ENCODE measurements around the gene TM7SF2.
"Not testable (repeated sequence)": the region's sequence is repeated elsewhere in the genome, so short reads cannot be mapped to it uniquely, and the experiment has no call there.

The TM7SF2 gene

DNA sequence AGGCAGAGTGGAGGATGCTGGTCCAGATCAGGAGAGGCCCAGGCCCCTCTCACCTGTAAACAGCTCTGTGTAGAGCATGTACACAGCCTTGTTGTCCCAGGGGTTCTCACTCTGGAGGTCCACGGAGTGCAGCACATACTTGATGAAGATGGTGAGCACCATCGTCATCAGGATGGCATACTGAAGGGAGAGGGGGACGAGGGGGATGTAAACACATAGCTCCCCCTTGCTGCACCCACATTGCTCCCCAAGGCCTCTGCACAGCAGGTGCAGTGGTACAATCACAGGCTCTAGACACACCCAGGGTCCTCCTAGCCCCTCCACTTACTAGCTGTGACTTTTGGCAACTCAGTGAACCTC lies 19.7 kb downstream of the TM7SF2 start:
- no peak for DNase-seq

DNA sequence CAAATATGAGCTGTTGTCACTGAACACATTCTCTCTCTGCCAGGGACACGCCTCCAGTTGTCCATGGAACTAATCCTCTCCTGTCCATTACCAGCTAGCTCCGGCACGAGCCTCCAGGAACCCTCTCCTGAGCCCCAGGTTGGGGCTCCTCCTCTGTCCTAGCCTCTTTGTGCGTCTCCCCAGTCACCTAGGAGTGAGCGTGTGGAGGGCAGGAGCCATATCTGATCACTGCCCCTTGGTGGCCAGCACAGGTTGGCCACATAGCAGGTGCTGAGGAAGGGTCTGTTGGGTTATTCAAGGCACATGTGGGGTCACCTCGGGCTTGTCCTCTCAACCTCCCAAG lies 20.2 kb downstream of the TM7SF2 start:
- no peak for DNase-seq

DNA sequence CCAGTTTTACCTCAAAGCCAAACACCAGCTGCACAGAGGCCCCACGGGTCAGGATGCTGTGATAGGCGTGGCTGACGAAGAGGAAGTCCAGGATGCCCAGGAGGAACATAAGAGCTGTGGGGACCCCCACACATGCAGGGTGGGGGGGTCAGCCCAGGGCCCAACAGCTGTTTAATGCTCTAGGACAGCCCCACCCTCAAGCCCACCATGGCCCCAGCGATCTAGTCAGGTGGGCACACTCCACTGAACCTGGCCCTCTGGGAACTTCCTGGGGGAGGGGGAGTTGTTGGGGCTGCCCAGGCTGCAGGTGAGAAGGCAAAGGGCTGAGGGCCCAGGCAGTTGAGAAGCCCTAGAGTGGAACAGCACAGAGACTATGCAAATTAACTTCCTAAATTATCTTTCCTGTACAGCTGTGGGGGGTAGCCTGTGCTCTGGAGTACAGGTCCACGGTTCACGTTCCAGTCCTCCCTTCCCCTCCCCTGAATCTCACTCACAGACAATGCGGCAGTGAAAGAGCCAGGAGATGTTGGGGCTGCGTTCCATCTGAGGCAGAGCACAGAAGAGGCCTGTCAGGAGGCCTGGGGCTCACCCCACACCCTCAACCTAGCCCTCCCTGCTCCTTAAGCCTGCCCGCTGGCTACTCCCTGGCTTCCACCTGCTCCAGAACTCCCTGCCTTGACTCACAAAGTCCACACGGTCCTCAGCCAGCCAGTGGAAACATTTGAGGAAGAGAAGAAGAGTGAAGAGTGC lies 20.7 kb downstream of the TM7SF2 start:
- DNase-seq = no peak

DNA sequence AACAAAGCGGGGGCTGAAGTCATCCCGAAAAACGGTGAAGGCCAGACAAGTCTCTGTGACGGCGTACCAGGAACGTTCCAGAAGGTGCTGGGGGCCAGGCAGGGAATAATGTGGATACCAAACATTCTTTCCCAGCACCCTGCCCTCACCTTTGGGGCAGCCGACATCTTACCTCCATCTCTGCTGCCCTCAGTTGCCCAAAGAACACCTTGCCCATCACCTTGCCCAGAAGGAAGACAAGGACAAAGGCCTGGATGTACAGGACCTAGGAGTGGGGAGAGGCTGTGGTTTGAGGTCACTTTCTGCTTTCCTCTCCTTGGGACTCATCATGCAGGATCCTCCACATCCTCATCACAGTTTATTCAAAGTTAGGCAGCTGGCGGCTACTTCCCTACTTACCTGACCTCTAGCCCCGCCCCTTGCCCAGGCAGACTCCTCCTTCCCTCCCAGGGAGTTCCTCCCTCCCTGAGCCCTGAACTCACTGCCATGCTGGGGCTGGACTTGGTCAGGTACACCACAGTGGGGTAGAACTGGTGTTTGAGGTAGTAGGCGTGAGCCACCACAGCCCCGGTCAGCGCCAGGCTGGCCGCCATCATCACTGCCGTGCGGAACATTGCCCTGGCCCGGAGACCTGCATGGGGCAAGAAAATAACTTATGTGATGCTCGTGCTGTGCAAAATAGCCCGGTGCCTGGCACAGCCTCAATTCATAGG lies 21.5 kb downstream of the TM7SF2 start:
- peak; percentile 24 for DNase-seq

DNA sequence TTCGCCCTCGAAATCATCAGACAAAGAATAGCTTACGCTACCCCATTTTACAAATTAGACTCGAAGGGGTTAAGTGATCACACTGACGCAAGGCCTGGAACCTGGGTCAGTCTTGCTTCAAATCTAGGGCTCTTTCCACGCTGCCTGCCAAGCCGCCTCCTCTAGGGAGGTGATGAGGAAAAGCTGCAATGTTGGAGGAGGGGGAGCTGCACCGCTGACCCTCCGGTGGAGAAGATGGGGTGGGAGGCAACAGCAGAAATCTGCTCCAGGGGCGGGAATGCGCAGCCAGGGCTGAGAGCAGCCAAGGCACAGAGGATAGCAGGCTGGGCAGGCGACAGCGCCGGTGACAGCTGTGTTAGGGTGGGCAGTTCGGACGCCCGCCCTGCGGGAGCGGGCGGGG lies 22.1 kb downstream of the TM7SF2 start:
- no peak for DNase-seq

DNA sequence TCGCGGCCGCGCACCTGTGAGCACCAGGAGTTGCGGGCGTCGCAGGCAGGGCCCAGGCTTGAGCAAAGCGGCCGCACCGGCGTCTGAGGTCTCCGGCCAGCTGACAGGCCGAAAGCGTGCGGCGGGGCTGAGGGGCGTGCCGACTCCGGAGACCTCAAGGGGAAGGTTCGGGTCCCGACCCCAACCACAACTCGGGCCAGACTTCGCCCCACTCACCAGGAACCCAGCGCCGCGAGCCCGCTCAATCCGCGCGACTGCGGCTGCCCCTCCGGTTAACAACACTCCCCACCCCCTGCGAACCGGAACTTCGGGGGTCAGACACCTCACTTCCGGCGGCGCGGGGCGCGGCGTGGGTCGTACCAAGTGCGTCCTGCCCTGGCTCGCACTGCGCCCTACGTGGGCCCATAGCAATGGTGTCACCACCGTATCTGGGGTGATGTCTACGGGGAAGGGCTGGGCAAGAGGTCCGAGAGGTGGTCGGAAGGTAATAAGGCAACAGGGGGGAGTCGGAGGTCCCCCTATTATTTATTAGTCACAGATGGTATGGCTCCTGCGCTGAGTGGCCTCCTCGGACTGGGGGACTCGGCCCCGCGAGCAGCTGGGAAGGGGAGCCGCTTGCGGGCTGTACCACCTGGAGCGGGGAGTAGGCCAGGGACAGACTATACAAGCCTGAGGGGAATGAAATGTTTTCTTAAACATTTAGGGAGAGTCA lies 22.7 kb downstream of the TM7SF2 start, which contains the start of gene SYVN1:
TSS of gene SYVN1 (minus strand) at position 280 of the 712 bp plus-strand sequence. CDS start 918 bp downstream, outside the sequence.
- DNase-seq = peak; percentile 90

DNA sequence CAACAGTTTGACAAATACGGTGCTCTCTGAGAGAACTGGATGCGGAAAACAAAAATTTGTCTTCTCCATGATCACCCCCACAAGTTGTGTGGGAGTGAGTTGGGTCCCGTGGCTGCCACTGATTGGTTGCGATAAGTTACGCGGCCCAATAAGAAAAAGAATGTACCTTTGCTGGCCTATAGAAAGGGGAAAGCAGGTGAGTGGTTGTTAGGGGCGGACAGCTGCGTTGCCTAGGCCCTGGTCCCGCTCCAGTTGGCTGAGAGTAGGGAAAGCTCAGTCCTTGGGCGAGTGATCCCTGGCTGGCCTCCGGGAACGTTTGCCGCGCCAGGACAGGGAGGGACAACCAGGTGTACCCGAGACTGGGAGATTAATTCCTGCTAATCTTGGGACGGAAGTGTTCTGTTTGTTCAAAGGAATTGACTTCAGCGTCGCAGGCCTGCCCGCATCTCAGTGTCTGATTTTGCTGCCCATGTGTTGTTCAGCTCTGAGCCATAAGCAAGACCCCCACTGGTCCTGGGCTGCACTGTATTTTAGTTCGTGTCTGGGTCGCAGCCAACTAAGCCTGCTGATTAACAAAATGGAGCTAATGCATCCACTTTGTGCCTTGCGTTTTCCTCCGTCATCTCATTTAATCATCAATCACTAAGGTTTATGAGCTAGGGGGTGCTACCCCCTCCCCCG lies 23.4 kb downstream of the TM7SF2 start:
- DNase-seq = peak; percentile 97

DNA sequence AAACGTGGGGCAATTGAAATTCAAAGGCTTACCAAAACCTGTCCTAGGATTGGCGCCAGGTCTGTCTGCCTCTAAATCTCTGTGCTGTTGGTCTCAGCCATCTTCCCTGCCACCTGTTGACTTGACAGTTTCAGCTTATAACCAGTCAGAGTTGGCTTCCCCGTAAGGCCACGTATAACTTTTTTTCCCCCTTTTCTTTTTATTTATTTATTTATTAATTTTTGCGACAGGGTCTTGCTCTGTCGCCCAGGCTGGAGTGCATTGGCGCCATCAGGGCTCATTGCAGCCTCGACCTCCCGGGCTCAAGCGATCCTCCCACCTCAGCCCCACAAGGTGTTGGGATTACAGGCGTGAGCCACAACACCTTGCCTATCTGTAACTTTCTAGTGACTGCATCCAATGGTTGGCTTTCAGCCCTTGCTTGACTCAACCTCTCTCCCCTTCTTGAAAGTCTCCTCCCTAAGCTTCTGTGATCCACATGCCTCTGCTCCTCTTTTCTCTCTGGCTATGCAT lies 24.0 kb downstream of the TM7SF2 start:
- DNase-seq = no peak

DNA sequence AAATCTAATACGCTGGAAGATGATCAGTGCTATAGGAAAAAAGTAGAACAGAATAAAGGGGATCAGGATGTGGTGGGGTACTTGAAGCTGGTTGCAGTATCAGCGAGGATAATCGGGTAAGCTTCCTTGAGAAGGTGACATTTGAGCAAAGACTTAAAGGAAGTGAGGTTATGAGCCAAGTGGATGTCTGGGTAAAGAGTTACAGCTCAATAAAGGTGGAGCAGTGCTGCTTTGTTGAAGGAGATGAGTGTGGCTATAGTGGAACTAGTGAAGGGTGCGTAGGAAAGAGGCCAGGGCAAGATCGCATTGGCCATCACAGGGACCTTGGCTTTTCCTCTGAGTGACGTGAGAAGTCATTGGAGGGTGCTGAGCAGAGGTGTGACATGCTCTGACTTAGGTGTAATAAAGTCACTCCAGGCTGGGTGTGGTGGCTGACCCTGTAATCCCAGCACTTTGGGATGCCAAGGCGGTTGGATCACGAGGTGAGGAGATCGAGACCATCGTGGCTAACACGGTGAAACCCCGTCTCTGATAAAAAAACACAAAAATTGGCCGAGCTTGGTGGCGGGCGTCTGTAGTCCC lies 24.9 kb downstream of the TM7SF2 start:
- DNase-seq = no peak

DNA sequence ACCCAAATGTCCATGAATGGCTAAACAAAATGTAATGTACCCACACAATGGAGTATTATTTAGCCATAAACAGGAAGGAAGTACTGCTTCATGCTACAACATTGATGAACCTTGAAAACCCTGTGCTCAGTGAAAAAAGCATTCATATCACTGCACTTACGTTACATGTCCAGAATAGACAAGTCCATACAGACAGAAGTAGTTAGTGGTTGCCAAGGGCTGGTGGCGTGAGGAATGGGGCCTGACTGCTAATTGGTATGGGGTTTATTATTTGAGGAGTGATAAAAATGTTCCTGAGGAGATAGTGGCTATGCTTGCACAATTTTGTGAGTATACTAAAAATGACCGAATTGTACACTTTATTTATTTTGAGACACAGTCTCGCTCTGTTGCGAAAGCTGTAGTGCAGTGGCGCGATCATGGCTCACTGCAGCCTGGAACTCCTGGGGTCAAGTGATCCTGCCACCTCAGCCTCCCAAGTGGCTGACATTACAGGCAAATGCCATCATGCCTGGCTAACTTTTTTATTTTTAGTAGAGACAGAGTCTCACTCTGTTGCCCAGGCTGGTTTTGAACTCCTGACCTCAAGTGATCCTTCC lies 30.3 kb downstream of the TM7SF2 start:
- DNase-seq = no peak

DNA sequence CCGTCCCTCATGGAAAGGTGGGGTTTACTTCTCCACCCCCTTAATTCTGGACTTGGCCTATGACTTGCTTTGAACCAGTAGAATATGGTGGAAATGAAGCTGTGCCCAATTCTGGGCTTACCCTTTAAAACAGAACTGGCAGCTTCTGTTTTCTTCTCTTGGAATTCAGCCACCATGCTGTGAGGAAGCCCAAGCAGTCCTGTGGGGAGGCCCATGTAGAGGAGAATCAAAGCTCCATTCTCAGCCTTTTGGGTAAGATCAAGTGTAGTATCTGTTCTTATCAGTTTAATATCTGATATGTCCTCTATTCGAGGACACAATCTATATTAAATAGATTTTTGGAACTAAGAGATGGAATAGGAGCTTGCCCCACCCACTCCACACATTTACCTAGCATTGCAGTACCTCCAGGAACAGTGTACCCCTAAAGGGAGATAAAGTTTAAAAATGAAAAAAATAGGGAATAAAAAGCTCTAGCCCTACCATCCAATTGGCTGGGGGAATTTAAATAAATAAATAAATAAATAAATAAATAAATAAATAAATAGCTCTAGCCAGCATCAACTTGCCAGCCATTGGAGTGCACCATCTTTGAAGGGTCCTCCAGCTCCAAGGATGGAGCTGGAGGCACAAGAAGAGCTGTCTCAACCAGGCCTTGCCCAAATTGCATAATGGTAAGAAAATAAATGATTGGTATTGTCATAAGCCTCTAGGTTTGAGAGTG lies 35.8 kb downstream of the TM7SF2 start:
- no peak for DNase-seq

DNA sequence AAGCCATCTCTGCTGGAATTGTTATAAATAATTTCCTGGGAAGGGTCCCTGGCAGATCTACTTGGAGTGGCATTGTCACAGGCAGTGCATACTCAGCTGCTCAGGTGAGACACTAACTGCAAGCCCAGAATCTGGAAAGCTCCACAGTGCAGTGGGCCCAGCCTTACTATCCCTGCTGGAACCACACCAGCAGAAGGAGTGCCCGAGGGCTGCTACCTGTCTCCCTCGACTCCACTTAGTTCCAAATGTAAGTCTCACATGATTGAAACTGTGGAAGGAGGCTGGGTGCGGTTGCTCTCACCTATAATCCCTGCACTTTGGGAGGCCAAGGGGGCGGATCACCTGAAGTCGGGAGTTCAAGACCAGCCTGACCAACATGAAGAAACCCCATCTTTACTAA lies 37.0 kb downstream of the TM7SF2 start:
- DNase-seq = no peak

DNA sequence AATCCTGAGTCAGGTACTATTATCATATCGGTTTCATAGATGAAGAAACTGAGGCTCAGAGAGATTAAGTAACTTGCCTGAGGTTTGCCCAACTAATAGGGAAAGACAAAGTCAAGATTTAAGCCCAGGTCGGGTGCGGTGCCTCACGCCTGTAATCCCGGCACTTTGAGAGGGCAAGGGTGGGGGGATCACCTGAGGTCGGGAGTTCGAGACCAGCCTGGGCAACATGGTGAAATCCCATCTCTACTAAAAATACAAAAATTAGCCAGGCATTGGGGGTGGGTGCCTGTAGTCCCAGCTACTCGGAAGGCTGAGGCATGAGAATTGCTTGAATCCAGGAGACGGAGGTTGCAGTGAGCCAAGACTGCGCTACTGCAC lies 38.4 kb downstream of the TM7SF2 start:
- not testable (repeated sequence) for DNase-seq

DNA sequence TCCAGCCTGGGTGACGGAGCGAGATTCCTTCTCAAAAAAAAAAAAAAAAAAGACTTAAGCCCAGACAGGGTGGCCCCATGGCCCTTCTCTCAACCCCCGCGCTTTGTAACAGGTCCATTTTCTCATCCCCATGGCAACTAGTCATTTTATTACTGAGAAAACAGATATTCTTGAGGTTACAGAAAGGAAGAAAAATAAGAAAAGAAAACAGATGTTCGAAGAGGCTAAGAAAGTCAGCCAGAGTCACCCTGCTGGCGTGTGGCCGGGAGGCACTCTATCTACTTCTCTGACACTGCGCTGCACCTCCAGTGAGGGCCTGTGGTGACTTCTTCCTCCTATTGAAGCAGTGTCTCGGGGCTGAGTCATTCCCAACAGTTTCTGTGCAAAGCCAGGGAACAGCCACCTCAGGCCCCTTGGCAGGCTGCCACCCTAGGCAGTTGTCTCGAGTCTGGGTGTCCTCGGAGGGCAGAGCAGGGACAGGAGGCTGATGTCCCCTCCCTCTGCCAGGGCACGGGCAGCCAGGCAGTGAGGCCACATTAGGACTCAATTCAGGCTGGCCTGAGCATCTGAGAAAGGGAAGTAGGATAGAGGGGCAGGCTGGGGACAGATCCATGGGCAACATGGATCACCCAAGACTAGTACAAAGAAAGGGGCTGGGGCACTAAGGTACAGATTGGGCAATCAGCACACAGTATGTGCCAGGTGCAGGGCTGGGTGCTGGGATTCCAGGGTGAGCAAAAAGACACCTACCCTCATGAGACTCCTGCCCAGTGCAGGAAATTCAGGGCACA lies 39.0 kb downstream of the TM7SF2 start:
- peak; percentile 15 for DNase-seq

DNA sequence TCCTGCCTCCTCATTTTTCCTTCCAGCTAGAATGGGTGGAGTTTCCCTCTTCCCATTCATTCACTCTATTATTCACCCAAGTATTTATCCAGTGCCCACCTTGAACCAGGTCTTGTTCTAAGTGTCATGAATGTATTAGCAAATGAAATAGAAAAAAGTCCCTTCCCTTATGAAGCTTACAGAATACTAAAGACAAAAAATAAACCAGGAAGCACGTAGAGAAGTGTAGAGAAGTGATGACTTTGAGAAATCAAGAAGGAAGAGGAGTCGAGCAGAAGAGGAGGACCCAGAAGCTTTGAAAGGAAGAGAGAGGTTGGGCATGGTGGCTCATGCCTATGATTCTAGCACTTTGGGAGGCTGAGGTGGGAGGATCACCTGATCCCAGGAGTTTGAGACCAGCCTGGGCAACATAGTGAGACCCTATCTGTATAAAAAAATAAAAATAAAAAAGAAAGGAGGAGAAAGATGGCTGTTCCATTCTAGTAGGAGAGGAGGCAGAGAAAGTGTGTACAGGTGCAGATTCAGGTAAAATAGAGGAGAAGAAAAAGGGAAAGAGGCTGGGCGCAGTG lies 39.7 kb downstream of the TM7SF2 start:
- DNase-seq = no peak

DNA sequence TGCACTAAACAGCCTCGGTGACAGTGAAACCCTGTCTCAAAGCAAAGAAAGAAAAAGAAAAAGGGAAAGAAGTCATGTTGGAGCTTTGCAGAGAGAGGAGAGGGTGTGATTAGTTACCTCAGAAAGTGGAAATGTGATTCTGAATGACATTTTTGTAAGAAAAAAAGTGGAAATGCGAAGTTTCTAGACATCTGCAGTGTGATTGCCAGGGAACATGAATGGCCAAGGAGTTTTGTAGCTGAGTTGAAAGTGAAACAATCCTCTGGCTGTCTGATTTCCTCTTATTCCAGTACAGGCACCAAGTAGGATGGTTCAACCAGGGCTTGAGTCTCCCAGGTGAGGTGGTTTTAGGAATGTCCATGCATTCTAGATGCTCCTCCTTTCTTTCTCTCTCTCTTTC lies 40.5 kb downstream of the TM7SF2 start:
- DNase-seq = no peak

DNA sequence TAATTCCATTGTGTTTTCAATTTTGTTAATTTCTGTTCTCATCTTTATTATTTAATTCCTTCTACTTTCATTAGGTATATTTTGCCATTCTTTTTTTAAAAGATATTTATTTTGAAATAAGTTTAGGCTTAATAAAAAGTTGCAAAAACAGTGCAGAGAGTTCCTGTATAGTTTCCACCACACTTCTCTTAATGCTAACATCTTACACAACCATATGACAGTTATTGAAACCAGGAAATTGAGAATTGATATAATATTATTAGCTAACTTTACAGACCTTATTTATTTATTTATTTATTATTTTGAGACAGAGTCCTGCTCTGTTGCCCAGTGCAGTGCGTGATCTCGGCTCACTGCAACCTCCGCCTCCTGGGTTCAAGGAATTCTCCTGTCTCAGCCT lies 44.6 kb downstream of the TM7SF2 start:
- no peak for DNase-seq

DNA sequence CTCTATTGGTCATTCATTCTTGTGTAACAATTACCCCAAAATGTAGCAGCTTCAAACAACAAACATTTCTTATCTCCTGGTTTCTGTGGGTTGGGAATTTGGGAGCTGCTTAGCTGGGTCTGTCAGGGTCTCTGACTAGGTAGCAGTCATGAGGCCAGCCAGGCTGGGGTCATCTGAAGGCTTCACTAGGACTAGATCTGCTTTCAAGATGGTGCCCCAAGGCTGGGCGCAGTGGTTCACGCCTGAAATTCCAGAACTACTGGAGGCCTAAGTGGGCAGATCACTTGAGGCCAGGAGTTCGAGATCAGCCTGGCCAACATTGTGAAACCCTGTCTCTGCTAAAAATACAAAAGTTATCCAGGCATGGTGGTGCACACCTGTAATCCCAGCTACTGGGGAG lies 45.3 kb downstream of the TM7SF2 start:
- DNase-seq = no peak

DNA sequence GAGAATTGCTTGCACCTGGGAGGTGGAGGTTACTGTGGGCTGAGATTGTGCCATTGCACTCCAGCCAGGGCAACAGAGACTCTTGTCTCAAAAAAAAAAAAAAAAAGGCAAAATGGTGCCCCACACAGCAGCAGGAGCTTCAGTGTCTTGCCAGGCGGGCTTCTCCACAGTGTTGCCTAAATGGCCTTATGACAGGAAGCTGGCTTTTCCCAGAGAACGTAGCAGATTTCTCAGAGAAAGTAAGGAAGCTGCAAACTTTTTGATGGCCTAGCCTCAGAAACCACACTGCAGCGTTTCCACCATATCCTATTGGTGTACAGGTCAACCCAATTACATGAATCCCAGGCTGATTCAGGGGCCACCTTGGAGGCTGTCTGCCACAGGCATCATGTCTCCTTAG lies 45.7 kb downstream of the TM7SF2 start:
- DNase-seq = no peak

DNA sequence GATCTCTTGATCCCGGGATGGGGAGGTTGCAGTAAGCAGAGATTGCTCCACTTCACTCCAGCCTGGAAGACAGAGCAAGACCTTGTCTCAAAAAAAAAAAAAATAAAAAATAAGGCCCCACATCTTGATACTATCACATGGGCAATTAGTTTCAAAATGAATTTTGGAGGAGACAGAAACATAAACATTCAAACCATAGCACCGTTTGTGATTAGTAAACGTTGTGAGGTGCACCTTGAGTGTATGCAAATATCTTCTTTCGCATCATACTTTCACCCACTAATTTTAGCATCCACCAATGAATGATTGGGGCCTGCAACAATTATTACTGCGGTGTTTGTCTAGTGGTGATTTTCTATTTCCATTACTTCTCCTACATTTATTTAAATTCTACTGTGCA lies 47.3 kb downstream of the TM7SF2 start:
- DNase-seq = no peak

DNA sequence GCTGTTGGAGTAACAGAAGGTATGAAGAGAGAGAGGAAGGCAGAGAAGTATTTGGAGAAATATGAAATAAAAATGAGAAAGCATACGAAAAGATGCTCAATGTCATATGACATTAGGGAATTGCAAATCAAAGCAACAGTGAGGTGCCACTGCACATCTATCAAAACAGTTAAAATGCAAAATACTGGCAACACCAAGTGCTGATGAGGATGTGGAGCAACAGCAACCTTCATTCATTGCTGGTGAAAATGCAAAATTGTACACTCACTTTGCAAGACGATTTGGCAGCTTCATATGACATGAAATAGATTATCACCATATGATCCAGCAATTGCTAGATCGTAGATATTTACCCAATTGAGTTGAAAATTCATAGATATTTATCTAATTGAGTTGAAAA lies 49.0 kb downstream of the TM7SF2 start:
- no peak for DNase-seq

Measured in NCI-H82 (cell line).